ENCODE results near the gene COMMD3.

COMMD3 gene

DNA sequence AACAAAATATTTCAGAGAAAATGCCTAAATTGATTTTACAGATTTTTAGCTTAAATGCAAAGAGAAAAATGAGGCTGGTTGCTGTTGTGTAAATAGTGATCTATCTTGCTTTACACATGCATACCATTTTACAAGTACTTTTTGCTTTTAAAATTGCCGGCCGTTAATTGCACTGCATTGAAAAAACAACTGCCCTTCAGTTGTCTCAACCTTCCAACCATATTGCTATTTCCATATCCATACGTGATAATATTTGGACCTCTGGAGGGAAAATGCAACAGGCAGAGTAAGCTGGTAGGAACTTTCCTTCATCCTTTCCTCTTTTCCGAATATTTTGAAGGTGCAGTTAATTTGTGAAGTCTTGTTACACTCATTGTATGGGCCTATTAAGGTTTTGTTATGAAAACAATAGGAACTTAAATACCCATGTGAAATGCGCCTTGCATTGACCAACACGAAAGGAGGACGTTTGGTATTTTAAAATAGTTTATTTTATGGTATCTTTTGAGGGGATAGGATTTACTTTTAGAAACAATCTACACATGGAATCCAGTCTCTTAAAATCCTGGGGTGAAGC is 16.0 kb downstream of the COMMD3 start:
- Histone ChIP-seq H3K27me3 (replicated peaks; ENCODE audit: control insufficient read depth, insufficient read depth, low read length) (peaks cover 2% of the 10 kb centered on the region; the same call in 1 of the 2 replicates), H3K36me3 (ENCODE audit: control insufficient read depth, insufficient read depth, low read length) (no peaks in the 10 kb centered on the region), H3K4me3 (replicated peaks; ENCODE audit: low read depth, low read length) (no peak overlapping the region)
- TF ChIP-seq, protein P1, sequence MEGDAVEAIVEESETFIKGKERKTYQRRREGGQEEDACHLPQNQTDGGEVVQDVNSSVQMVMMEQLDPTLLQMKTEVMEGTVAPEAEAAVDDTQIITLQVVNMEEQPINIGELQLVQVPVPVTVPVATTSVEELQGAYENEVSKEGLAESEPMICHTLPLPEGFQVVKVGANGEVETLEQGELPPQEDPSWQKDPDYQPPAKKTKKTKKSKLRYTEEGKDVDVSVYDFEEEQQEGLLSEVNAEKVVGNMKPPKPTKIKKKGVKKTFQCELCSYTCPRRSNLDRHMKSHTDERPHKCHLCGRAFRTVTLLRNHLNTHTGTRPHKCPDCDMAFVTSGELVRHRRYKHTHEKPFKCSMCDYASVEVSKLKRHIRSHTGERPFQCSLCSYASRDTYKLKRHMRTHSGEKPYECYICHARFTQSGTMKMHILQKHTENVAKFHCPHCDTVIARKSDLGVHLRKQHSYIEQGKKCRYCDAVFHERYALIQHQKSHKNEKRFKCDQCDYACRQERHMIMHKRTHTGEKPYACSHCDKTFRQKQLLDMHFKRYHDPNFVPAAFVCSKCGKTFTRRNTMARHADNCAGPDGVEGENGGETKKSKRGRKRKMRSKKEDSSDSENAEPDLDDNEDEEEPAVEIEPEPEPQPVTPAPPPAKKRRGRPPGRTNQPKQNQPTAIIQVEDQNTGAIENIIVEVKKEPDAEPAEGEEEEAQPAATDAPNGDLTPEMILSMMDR (IDR thresholded peaks at IDR 0.05; ENCODE audit: insufficient read depth, low read length, poor library complexity, severe bottlenecking): no peak
- no peak for DNase-seq (ENCODE audit: extremely low read depth, insufficient read length)

DNA sequence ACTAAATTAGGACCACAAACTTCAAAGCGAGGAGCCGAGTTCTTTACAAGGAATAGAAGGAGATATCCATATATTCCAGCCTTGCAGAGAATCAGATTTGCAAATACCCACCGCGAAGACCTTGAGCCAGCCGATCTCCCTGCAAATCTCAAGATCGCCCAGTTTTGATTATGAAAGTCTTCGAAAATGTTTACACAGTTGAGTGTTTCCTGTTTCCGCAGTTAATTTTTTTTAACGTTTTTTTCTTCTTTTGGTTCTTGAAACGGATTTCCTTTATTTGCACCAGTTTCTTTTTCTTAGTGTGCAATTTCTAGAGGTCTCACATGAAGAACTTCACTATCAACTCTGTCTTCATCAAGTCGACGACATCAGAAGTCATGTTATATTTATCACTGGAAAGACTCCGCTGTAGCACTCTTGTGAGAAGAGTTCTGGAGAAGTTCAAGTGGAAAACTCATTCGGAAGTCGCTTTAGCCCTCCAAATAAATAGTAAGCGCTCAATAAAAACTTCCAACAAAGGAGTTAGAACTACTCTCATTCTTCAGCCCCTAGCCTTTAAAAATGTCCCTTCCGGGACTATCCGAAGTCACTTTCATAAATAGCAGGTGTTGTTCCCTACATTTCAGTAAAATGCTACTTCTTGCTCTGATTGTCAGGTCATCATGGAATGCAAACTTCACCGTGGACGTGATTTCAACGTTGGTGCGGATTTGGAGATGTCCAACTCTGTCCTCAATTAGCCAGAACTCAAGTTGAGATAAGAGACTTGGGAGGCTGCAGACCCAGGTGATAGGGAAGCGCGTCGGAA is 17.2 kb downstream of the COMMD3 start:
- Histone ChIP-seq H3K27me3 (replicated peaks; ENCODE audit: control insufficient read depth, insufficient read depth, low read length) (peaks cover 2% of the 10 kb centered on the region), H3K4me3 (replicated peaks; ENCODE audit: low read depth, low read length) (no peak overlapping the region; the same call in 1 of the 2 replicates), H3K36me3 (ENCODE audit: control insufficient read depth, insufficient read depth, low read length) (no peaks in the 10 kb centered on the region)
- TF ChIP-seq, protein P1 (IDR thresholded peaks at IDR 0.05; ENCODE audit: insufficient read depth, low read length, poor library complexity, severe bottlenecking): no peak
- no peak for DNase-seq (ENCODE audit: extremely low read depth, insufficient read length)

DNA sequence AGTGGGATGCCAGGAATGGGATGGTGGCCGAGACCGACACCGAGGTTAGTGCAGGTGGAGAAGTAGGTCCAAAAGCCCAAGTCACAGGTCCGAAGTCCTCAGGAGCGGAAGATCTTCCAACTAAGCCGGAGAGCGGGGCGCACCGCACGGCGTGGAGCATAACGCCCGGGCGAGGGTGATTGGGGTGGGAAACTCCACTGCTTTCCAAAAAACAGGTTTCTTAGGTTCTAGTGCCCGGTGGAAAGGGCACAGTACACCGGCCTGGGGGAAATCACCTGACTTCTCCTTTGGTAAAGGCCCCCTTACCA is 17.7 kb downstream of the COMMD3 start:
- Histone ChIP-seq H3K27me3 (replicated peaks; ENCODE audit: control insufficient read depth, insufficient read depth, low read length) (peaks cover 2% of the 10 kb centered on the region), H3K4me3 (replicated peaks; ENCODE audit: low read depth, low read length) (no peak overlapping the region), H3K36me3 (ENCODE audit: control insufficient read depth, insufficient read depth, low read length) (no peaks in the 10 kb centered on the region)
- no peak for DNase-seq (ENCODE audit: extremely low read depth, insufficient read length)
- TF ChIP-seq, protein P1 (IDR thresholded peaks at IDR 0.05; ENCODE audit: insufficient read depth, low read length, poor library complexity, severe bottlenecking): no peak

DNA sequence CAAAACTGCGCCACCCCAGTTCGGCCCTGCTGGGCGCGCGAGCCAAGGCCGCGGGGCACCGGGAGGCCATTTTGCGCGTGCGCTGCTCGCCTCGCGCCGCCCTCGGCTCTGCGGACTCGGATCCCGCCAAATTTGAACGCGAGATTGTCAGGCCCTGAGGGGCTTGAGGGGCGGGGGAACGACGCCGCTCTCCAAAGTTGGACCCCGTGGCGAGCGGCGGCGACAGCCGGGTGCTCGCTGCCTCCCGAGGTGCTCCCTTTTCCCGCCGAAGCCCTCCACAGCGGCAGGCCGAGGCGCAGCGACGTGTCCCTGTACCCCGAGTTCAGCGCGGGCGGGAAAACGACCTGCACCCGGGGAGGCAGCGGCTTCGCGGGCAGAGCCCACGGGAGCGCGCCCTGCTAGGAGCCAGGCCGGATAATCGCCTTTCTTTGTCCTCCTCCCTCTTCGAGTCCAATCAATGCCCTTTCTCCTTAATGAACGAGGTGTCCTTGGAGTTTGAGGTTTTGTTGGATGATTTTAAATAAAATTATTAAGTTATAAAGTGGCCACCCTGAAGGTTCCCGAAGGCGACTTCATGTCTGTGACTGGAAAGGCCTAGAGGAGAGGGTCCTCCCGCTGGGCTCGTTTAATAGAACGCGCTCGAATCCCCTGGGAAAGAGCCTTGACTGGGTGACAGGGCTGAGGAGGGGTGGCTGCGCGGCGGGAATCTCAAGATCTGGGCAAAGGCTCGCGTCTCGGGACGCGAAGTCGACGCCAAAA is 18.4 kb downstream of the COMMD3 start:
- H3K36me3 ChIP-seq (ENCODE audit: control insufficient read depth, insufficient read depth, low read length): no peaks in the 10 kb centered on the region
- H3K27me3 ChIP-seq (replicated peaks; ENCODE audit: control insufficient read depth, insufficient read depth, low read length): peaks cover 2% of the 10 kb centered on the region
- no peak for DNase-seq (ENCODE audit: extremely low read depth, insufficient read length)
- peak overlapping the region; percentile 61 for H3K4me3 ChIP-seq (replicated peaks; ENCODE audit: low read depth, low read length)
- TF ChIP-seq, protein P1 (IDR thresholded peaks at IDR 0.05; ENCODE audit: insufficient read depth, low read length, poor library complexity, severe bottlenecking): no peak

DNA sequence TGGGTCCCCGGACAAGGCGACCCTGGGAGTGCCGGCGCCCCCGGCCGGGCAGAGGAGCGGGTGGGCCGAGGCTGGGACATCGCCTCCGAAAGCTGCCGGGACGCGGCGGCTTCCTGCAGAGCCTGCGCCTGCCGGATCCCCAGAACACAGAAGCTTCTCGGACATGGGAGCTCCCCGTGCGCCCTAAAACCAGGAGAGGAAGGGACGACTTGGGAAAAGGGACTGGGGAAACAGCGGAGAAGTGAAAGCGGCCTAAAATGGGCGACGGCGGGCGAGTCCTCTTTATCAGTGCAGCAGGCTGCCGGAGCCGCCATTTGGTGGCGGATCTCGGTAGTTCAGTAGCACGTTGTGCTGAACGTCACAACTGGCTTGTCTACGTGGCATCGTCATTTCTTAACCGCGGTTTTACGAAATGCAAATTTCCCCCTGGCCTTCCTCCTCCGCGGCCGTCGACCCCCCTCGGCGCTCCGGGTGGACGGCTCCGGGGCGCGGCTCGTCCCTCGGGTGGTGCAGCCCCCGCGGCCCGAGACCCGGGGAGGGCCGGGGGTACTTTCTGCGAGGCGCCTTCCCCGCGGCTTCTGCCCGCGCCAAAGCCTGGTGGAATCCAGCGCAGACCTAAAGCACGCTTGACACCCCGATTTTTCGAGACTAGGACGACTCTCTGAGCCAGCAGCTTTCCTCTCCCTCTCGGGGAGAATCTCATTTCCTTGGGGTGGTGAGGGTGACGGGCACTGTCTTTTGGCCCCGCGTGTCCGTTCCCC is 19.2 kb downstream of the COMMD3 start:
- Histone ChIP-seq H3K27me3 (replicated peaks; ENCODE audit: control insufficient read depth, insufficient read depth, low read length) (peaks cover 2% of the 10 kb centered on the region), H3K36me3 (ENCODE audit: control insufficient read depth, insufficient read depth, low read length) (no peaks in the 10 kb centered on the region), H3K4me3 (replicated peaks; ENCODE audit: low read depth, low read length) (peak overlapping the region; percentile 61)
- DNase-seq (ENCODE audit: extremely low read depth, insufficient read length): peak; percentile 69
- TF ChIP-seq, protein P1 (IDR thresholded peaks at IDR 0.05; ENCODE audit: insufficient read depth, low read length, poor library complexity, severe bottlenecking): no peak

All from GM06990 (cell line).